ENCODE measurements around the gene BAZ2B. TPM values are rescaled to one million over a fixed set of nuclear protein-coding genes. Genes with fewer than 3 reads are reported as not detected.

The BAZ2B gene
- total and polyA plus RNA-seq, 2 donors (not counting 3 experiments of a cell fraction or from before 2014, with no cell fraction given): 22.1 to 73.8 TPM

DNA sequence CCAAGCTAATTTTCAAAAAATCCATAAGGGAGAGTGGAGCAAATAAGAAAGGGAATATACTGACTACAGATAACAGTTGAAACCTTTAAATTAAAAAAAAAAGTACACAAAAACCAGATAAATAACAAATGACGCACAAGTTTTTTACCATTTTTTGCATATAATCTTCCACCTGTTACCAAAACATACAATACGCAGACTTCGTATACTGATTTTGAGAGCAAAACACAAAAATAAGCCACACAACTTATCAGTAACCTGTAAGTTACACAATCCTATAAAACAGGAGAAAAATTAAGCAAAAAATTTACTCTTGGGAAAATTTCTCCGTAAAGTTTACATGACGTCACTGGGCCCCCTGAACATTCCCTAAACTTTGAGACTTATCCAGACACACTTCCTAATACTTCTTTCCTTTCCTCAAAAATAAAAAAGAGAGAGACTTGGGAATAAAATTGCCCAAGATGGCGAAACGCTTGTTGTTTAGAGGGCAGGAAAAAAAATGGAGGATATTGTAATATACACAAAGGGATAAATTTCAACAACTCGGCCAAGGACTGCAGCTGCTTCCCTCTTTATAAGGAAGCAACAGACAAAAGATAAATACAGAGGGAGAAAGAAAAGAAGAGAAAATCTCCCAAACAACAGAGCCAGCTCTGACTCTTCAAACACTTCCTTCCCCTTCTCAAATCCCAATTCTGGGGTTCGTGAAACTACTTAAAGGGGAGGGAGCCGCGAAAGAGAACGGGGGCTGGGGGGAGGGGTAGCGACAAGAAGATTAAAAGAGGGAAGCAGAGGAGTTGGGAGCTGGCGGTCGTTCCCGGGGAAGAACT, 1.6 kb downstream of the BAZ2B start:
- peaks cover 30% of the 10 kb centered on the region for H3K4me1 ChIP-seq (ENCODE audit: control insufficient read depth, extremely low read depth, insufficient read depth, low read length)
- no peaks in the 10 kb centered on the region for H3K9me1 ChIP-seq (replicated peaks; ENCODE audit: control insufficient read depth, extremely low read depth, insufficient read depth, low read length)
- POLR2A ChIA-PET: interaction anchor here (0.6 to 2.4 kb wide), 13 partner anchors 9 to 635 kb away, joined by 3 to 18 read pairs (median 4); partner anchors contain the start of gene MARCHF7
- H3K36me3 ChIP-seq (ENCODE audit: control insufficient read depth in 2 of 2, extremely low read depth in 1 of 2, insufficient read depth in 2 of 2, low read length in 2 of 2): no peaks in the 10 kb centered on the region
- H3K9me3 ChIP-seq (replicated peaks; ENCODE audit: control insufficient read depth, insufficient read depth, low read length): no peaks in the 10 kb centered on the region
- peak; percentile 93 for DNase-seq (ENCODE audit: low read depth, low spot score)
- H3K27ac ChIP-seq (ENCODE audit: insufficient read depth, low read depth, low read length): peak overlapping the region; percentile 100
- no peaks in the 10 kb centered on the region for H3K27me3 ChIP-seq (ENCODE audit: control insufficient read depth in 2 of 2, insufficient read depth in 2 of 2, low read length in 2 of 2)
- FAIRE-seq: no peak
- H3K79me2 ChIP-seq (ENCODE audit: control insufficient read depth, insufficient read depth, low read length): peaks cover 30% of the 10 kb centered on the region
- H3K4me3 ChIP-seq (replicated peaks in 1 of 3; ENCODE audit: insufficient read depth in 1 of 3, low read depth in 1 of 3, low read length in 3 of 3): peak overlapping the region; percentile 49 to 100 (median 100)
- dilution Hi-C loops (cut with MboI; ENCODE audit: extremely low pct_ligation_motif_present, low sequenced_read_pairs): loop anchor here (25.0 kb wide), 1 partner anchor 98 kb away; the partner anchor contains the start of gene MARCHF7
- H2AFZ ChIP-seq (ENCODE audit: low read depth, low read length): peak overlapping the region; percentile 31
- intact Hi-C loops (cut with micrococcal nuclease): loop anchor here (1.0 to 10.0 kb wide), 5 partner anchors 98 to 350 kb away; partner anchors contain the start of gene MARCHF7
- TF ChIP-seq, protein P1, sequence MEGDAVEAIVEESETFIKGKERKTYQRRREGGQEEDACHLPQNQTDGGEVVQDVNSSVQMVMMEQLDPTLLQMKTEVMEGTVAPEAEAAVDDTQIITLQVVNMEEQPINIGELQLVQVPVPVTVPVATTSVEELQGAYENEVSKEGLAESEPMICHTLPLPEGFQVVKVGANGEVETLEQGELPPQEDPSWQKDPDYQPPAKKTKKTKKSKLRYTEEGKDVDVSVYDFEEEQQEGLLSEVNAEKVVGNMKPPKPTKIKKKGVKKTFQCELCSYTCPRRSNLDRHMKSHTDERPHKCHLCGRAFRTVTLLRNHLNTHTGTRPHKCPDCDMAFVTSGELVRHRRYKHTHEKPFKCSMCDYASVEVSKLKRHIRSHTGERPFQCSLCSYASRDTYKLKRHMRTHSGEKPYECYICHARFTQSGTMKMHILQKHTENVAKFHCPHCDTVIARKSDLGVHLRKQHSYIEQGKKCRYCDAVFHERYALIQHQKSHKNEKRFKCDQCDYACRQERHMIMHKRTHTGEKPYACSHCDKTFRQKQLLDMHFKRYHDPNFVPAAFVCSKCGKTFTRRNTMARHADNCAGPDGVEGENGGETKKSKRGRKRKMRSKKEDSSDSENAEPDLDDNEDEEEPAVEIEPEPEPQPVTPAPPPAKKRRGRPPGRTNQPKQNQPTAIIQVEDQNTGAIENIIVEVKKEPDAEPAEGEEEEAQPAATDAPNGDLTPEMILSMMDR (IDR thresholded peaks at IDR 0.05; ENCODE audit: extremely low read depth in 1 of 2, insufficient read depth in 1 of 2, low read depth in 1 of 2, low read length in 2 of 2): no peak
- TF ChIP-seq, protein P2, sequence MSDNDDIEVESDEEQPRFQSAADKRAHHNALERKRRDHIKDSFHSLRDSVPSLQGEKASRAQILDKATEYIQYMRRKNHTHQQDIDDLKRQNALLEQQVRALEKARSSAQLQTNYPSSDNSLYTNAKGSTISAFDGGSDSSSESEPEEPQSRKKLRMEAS (IDR thresholded peaks at IDR 0.05; ENCODE audit: insufficient read depth, insufficient read length): no peak
- TF ChIP-seq POLR2A (IDR thresholded peaks at IDR 0.05; ENCODE audit: low read depth, low read length): no peak
- TF ChIP-seq JUN (IDR thresholded peaks at IDR 0.05; ENCODE audit: borderline replicate concordance, insufficient read depth, insufficient read length, low read depth): no peak
- no peak for TF ChIP-seq POLR2AphosphoS5 (IDR thresholded peaks at IDR 0.05; ENCODE audit: insufficient read depth, low read depth, low read length)
- no peak for TF ChIP-seq GATA2 (IDR thresholded peaks at IDR 0.05; ENCODE audit: insufficient read depth, insufficient read length, low read depth, low read length)
- no peak for TF ChIP-seq EZH2 (IDR thresholded peaks at IDR 0.05; ENCODE audit: borderline replicate concordance, low read depth, low read length, severe bottlenecking)
- TF ChIP-seq MYC (IDR thresholded peaks at IDR 0.05; ENCODE audit: low read depth, low read length): no peak
- no peak for TF ChIP-seq FOS (IDR thresholded peaks at IDR 0.05; ENCODE audit: borderline replicate concordance, insufficient read depth, low read length)
- H3K4me2 ChIP-seq (ENCODE audit: insufficient read depth, low read length): peak overlapping the region; percentile 100
- H4K20me1 ChIP-seq (replicated peaks; ENCODE audit: control insufficient read depth, extremely low read depth, insufficient read depth, low read length): no peaks in the 10 kb centered on the region
- peak overlapping the region; percentile 100 for H3K9ac ChIP-seq (replicated peaks; ENCODE audit: extremely low read depth, insufficient read depth, low read length)
- CTCF ChIA-PET: interaction anchor here (0.8 to 2.2 kb wide), 9 partner anchors 9 to 353 kb away, joined by 3 to 7 read pairs (median 5); partner anchors contain the start of gene MARCHF7
- TSS peak; percentile 44 for BruUV-seq (replicated peaks)

Data from endothelial cell of umbilical vein (primary cell).